GM12878 (cell line): ENCODE measurements around the gene PERM1. TPM values are rescaled to one million over a fixed set of nuclear protein-coding genes. Genes with fewer than 3 reads are reported as not detected.

Experiments used
- ATAC-seq: fragments of 200-7000 bp; cut with Tn5 transposase; 3 replicates; pipeline ENCODE4 v1.9.1; 2020; ENCODE audit warnings: mild to moderate bottlenecking, moderate library complexity
- BruUV-seq: library from RNA; stranded (reverse); fragments of 400-500 nt; replicated peaks from 2 replicates; lab custom pipeline; 2021; lab: Mats Ljungman, UMichigan
- CTCF ChIA-PET: fragments of 300-600 bp; sonication (Branson Sonifier 250); formaldehyde crosslinking; extraction: SDS; loops from one replicate; lab custom pipeline; 2021; ENCODE audit warnings: inconsistent platforms; lab: Yijun Ruan, JAX
- POLR2A ChIA-PET: fragments of 350-600 bp; formaldehyde crosslinking; extraction: SDS; loops from one replicate; lab custom pipeline; 2021; ENCODE audit warnings: inconsistent platforms; lab: Charles Lee
- RAD21 ChIA-PET: fragments of 300-600 bp; sonication (Branson Sonifier 250); formaldehyde crosslinking; loops from one replicate; lab custom pipeline; 2023; ENCODE audit warnings: antibody characterized with exemption; ENCODE audit not compliant: unreplicated experiment; lab: Charles Lee
- SMC1A ChIA-PET: fragments of 300-600 bp; sonication (Branson Sonifier 250); formaldehyde crosslinking; loops from one replicate; lab custom pipeline; 2023; ENCODE audit not compliant: unreplicated experiment, uncharacterized antibody; lab: Charles Lee
- DNase-seq: peaks from one replicate; pipeline ENCODE4 v3.0.0-alpha.2; 2011; ENCODE audit warnings: low read depth, low spot score
- FAIRE-seq: peaks from 3 replicates; lab custom pipeline; 2011; peaks lifted over from hg19 to GRCh38; lab: Jason Lieb, UNC
- H2AFZ ChIP-seq: 2 replicates; pipeline ENCODE4 v1.6.0; 2011; ENCODE audit warnings: low read depth, low read length, control low read depth; ENCODE audit not compliant: control insufficient read depth
- H3K27ac ChIP-seq: 2 replicates; pipeline ENCODE4 v1.5.1; 2011; ENCODE audit warnings: control low read depth; ENCODE audit not compliant: control insufficient read depth, insufficient read depth
- H3K27me3 ChIP-seq, 2 experiments: replicated peaks in 1 of 2; 2 replicates each; pipeline versions ENCODE4 v1.6.0 to v1.6.1; 2011; ENCODE audit warnings: low read length in 1 of 2; ENCODE audit not compliant: control insufficient read depth in 2 of 2, insufficient read depth in 2 of 2
- H3K36me3 ChIP-seq, 2 experiments: 2 replicates each; pipeline ENCODE4 v1.5.1; 2011; ENCODE audit warnings: low read length in 1 of 2; ENCODE audit not compliant: control insufficient read depth in 2 of 2, insufficient read depth in 2 of 2
- H3K4me1 ChIP-seq: 2 replicates; pipeline ENCODE4 v1.6.1; 2011; ENCODE audit warnings: mild to moderate bottlenecking, low read length, moderate library complexity, mixed read lengths; ENCODE audit not compliant: control insufficient read depth, insufficient read depth
- H3K4me2 ChIP-seq: 2 replicates; pipeline ENCODE4 v1.6.0; 2011; ENCODE audit warnings: control low read depth; ENCODE audit not compliant: control insufficient read depth, insufficient read depth
- H3K4me3 ChIP-seq: fragments of 200-600 bp; sonication (generic); 2 replicates; pipeline ENCODE4 v1.5.1; 2016
- H3K79me2 ChIP-seq: 2 replicates; pipeline ENCODE4 v1.6.0; 2011; ENCODE audit warnings: low read length; ENCODE audit not compliant: control insufficient read depth, insufficient read depth
- H3K9ac ChIP-seq: 2 replicates; pipeline ENCODE4 v1.8.0; 2011; ENCODE audit warnings: low read length, control low read depth, mixed read lengths; ENCODE audit not compliant: control insufficient read depth, insufficient read depth
- H3K9me3 ChIP-seq: replicated peaks from 3 replicates; pipeline ENCODE4 v1.5.1; 2011; ENCODE audit warnings: mild to moderate bottlenecking, low read length; ENCODE audit not compliant: control insufficient read depth, insufficient read depth
- H4K20me1 ChIP-seq: 2 replicates; pipeline ENCODE4 v1.6.0; 2011; ENCODE audit not compliant: control insufficient read depth, insufficient read depth
- BHLHE40 ChIP-seq, 2 experiments: fragments of 450-650 bp in 1 of 2; IDR thresholded peaks; 2 replicates each; pipeline ENCODE4 v1.6.1; 2011 to 2017; ENCODE audit warnings: low read depth in 2 of 2, borderline replicate concordance in 1 of 2, improper control_type of control experiment in 1 of 2, low read length in 1 of 2, mild to moderate bottlenecking in 1 of 2
- EGR1 ChIP-seq, 2 experiments: IDR thresholded peaks; 1 replicate in 1 of 2; 2 replicates in 1 of 2; pipeline ENCODE4 v1.6.1; 2011 to 2012; ENCODE audit warnings: low read depth in 2 of 2, low read length in 2 of 2, borderline replicate concordance in 1 of 2, mild to moderate bottlenecking in 1 of 2, moderate library complexity in 1 of 2
- HCFC1 ChIP-seq: fragments of 150-350 bp; IDR thresholded peaks from 2 replicates; pipeline ENCODE4 v1.6.1; 2014; ENCODE audit warnings: low read length
- KAT2A ChIP-seq: conservative IDR thresholded peaks from 2 replicates; pipeline ENCODE4 v1.6.1; 2011; ENCODE audit warnings: low read depth, low read length; ENCODE audit not compliant: control insufficient read depth
- KLF5 ChIP-seq: fragments of 450-650 bp; IDR thresholded peaks from 2 replicates; pipeline ENCODE4 v1.6.1; 2014; ENCODE audit warnings: mild to moderate bottlenecking; ENCODE audit not compliant: partially characterized antibody
- NFYB ChIP-seq: IDR thresholded peaks from 2 replicates; pipeline ENCODE4 v1.6.1; 2011; ENCODE audit warnings: low read depth, mild to moderate bottlenecking, low read length, improper control_type of control experiment, moderate library complexity; ENCODE audit not compliant: insufficient read depth
- NRF1 ChIP-seq: conservative IDR thresholded peaks from 2 replicates; pipeline ENCODE4 v1.6.1; 2011; ENCODE audit warnings: mild to moderate bottlenecking, low read depth, low read length, improper control_type of control experiment
- ZNF217 ChIP-seq: fragments of 450-650 bp; IDR thresholded peaks from 2 replicates; pipeline ENCODE4 v1.6.1; 2017; ENCODE audit warnings: antibody characterized with exemption, mild to moderate bottlenecking
- WGBS: methylation state at CpG from one replicate; pipeline ENCODE4 v1.1.6; 2016; ENCODE audit warnings: low lambda C conversion rate; ENCODE audit not compliant: insufficient replicate concordance, insufficient coverage; ENCODE audit errors: missing lambda C conversion rate; 5-methylcytosine and 5-hydroxymethylcytosine counted together
- in situ Hi-C: fragments of 300-500 bp; cut with MboI; formaldehyde crosslinking; loops from 9 replicates; pipeline ENCODE4 v1.14.3; 2018; ENCODE audit warnings: mixed read lengths
- intact Hi-C: fragments of 100-400 bp; cut with micrococcal nuclease; formaldehyde crosslinking; loops from one replicate; pipeline ENCODE4 v1.14.2; 2022; ENCODE audit not compliant: unreplicated experiment
- polyA plus RNA-seq, 11 experiments: library from polyadenylated mRNA; depleted of rRNA in 4 of 11; unstranded in 6 of 11; stranded (reverse) in 5 of 11; fragments of >200 nt; fragmentation: Nextera tagmentation in 4 of 11; fragmentation: Illumina TruSeq in 1 of 11; extraction: Ambion mirVana in 4 of 11; extraction: Trizol in 1 of 11; gene quantifications; 1 replicate in 1 of 11; 2 replicates in 10 of 11; pipeline versions ENCODE4 v1.2.1 to v1.2.3, GENCODE V29; 2011 to 2016; ENCODE audit warnings: inconsistent platforms in 2 of 11, missing spikeins in 2 of 11, low read depth in 1 of 11
- total RNA-seq, 4 experiments: library from RNA; depleted of rRNA in 3 of 4; stranded (reverse); fragments of >200 nt in 3 of 4; fragmentation: Illumina TruSeq in 1 of 4; extraction: Trizol in 1 of 4; gene quantifications; 2 replicates each; pipeline versions ENCODE4 v1.2.1 to v1.2.3, GENCODE V29; 2013 to 2021
- TF ChIP-seq, protein P1 (sequence below): fragments of 450-650 bp; formaldehyde crosslinking; IDR thresholded peaks from 2 replicates; pipeline ENCODE4 v1.4.0; 2020; ENCODE audit warnings: mild to moderate bottlenecking, moderate library complexity
- TF ChIP-seq, protein P2 (sequence below): IDR thresholded peaks from 2 replicates; pipeline ENCODE4 v1.6.1; 2011; ENCODE audit warnings: borderline replicate concordance, low read depth, mild to moderate bottlenecking, moderate library complexity, low read length; ENCODE audit not compliant: insufficient read depth, poor library complexity, severe bottlenecking

Gene PERM1
- total and polyA plus RNA-seq, 10 of the 15 experiments (the other 5 are each of a cell fraction or from before 2014, with no cell fraction given): not detected

- TF ChIP-seq KAT2A (no peak), ZNF217 (no peak), BHLHE40 (IDR thresholded peaks at IDR 0.05; ENCODE audit: borderline replicate concordance in 1 of 2, low read depth in 2 of 2, low read length in 1 of 2) (peak in 1 of 2 experiments; percentile 33; a peak in 1 of 4 replicates)
- FAIRE-seq: no peak
- BruUV-seq: no TSS peak
- Histone ChIP-seq H3K27me3 (no peaks in the 10 kb centered on the region), H3K4me1 (peaks cover 11% of the 10 kb centered on the region), H3K36me3 (no peaks in the 10 kb centered on the region; a peak in 1 of 4 replicates), H3K79me2 (no peaks in the 10 kb centered on the region), H3K4me3 (no peak overlapping the region), H3K4me2 (no peak overlapping the region), H3K9me3 (no peaks in the 10 kb centered on the region), H2AFZ (no peak overlapping the region), H3K9ac (no peak overlapping the region), H3K27ac (no peak overlapping the region), H4K20me1 (no peaks in the 10 kb centered on the region)
- intact Hi-C loops (no loop called here), in situ Hi-C loops (no loop called here)
- POLR2A ChIA-PET: no interaction called here
- RAD21 ChIA-PET: no interaction called here
- no peak; the same call in 2 of the 3 replicates for ATAC-seq
- WGBS: 55% methylated on average over 19 of the region's 21 CpGs
- SMC1A ChIA-PET: no interaction called here
- no peak for DNase-seq
- CTCF ChIA-PET: no interaction called here
These were observed 44.9 kb upstream of the PERM1 start for GRCh38 chr1:1026599-1027413.

DNA sequence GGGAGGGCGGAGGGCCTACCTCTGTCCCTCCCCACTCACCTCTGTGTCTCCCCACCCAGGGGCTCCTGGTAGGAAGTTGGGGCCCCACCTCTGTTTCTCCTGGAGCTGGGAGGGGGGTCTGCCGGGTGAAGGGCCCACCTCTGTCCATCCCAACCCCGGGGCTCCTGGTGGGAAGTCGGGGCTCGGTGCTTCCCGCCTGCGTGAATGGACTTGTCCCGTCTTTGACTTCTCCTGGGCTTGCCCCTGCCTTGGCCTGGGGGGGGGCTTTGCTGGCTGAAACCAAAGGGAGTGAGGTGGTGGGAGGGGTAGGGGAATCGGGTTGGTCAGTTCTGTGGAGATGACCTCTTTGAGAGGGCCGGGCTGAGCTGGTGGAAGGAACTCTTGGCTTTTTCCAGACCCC is 43.8 kb upstream of the PERM1 start:
- intact Hi-C loops: no loop called here
- Histone ChIP-seq H3K4me1 (peaks cover 7% of the 10 kb centered on the region), H3K9ac (no peak overlapping the region), H3K27me3 (no peaks in the 10 kb centered on the region), H3K79me2 (peaks cover 2% of the 10 kb centered on the region; the same call in 1 of the 2 replicates), H3K4me2 (no peak overlapping the region), H3K4me3 (no peak overlapping the region), H3K36me3 (no peaks in the 10 kb centered on the region; a peak in 1 of 4 replicates), H3K9me3 (no peaks in the 10 kb centered on the region), H3K27ac (no peak overlapping the region), H4K20me1 (no peaks in the 10 kb centered on the region), H2AFZ (no peak overlapping the region)
- in situ Hi-C loops: no loop called here
- 82% methylated on average over 9 of the region's 10 CpGs for WGBS
- POLR2A ChIA-PET: interaction anchor here (0.6 kb wide), 1 partner anchor 40 kb away, joined by 4 read pairs; no protein-coding TSS in a partner anchor
- CTCF ChIA-PET: no interaction called here
- SMC1A ChIA-PET: no interaction called here
- TF ChIP-seq, protein P1, sequence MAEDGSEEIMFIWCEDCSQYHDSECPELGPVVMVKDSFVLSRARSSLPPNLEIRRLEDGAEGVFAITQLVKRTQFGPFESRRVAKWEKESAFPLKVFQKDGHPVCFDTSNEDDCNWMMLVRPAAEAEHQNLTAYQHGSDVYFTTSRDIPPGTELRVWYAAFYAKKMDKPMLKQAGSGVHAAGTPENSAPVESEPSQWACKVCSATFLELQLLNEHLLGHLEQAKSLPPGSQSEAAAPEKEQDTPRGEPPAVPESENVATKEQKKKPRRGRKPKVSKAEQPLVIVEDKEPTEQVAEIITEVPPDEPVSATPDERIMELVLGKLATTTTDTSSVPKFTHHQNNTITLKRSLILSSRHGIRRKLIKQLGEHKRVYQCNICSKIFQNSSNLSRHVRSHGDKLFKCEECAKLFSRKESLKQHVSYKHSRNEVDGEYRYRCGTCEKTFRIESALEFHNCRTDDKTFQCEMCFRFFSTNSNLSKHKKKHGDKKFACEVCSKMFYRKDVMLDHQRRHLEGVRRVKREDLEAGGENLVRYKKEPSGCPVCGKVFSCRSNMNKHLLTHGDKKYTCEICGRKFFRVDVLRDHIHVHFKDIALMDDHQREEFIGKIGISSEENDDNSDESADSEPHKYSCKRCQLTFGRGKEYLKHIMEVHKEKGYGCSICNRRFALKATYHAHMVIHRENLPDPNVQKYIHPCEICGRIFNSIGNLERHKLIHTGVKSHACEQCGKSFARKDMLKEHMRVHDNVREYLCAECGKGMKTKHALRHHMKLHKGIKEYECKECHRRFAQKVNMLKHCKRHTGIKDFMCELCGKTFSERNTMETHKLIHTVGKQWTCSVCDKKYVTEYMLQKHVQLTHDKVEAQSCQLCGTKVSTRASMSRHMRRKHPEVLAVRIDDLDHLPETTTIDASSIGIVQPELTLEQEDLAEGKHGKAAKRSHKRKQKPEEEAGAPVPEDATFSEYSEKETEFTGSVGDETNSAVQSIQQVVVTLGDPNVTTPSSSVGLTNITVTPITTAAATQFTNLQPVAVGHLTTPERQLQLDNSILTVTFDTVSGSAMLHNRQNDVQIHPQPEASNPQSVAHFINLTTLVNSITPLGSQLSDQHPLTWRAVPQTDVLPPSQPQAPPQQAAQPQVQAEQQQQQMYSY: no peak
- TF ChIP-seq, protein P2, sequence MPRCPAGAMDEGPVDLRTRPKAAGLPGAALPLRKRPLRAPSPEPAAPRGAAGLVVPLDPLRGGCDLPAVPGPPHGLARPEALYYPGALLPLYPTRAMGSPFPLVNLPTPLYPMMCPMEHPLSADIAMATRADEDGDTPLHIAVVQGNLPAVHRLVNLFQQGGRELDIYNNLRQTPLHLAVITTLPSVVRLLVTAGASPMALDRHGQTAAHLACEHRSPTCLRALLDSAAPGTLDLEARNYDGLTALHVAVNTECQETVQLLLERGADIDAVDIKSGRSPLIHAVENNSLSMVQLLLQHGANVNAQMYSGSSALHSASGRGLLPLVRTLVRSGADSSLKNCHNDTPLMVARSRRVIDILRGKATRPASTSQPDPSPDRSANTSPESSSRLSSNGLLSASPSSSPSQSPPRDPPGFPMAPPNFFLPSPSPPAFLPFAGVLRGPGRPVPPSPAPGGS: no peak
- TF ChIP-seq NRF1 (no peak), KAT2A (no peak), KLF5 (no peak), EGR1 (IDR thresholded peaks at IDR 0.05; ENCODE audit: borderline replicate concordance in 1 of 2, low read depth in 2 of 2, low read length in 2 of 2) (no peak), NFYB (no peak), HCFC1 (no peak)
- DNase-seq (no peak), FAIRE-seq (no peak), ATAC-seq (no peak)
- RAD21 ChIA-PET: no interaction called here
- no TSS peak for BruUV-seq
